ENCODE measurements around the gene RNF121. TPM values are rescaled to one million over a fixed set of nuclear protein-coding genes. Genes with fewer than 3 reads are reported as not detected.
A peak's percentile ranks its signal among the peaks of the same experiment; 100 is the strongest.

RNF121 gene
- total and polyA plus RNA-seq, 2 of the 13 experiments (the other 11 are each of a cell fraction or from before 2014, with no cell fraction given): 28.6 to 44.3 TPM

DNA sequence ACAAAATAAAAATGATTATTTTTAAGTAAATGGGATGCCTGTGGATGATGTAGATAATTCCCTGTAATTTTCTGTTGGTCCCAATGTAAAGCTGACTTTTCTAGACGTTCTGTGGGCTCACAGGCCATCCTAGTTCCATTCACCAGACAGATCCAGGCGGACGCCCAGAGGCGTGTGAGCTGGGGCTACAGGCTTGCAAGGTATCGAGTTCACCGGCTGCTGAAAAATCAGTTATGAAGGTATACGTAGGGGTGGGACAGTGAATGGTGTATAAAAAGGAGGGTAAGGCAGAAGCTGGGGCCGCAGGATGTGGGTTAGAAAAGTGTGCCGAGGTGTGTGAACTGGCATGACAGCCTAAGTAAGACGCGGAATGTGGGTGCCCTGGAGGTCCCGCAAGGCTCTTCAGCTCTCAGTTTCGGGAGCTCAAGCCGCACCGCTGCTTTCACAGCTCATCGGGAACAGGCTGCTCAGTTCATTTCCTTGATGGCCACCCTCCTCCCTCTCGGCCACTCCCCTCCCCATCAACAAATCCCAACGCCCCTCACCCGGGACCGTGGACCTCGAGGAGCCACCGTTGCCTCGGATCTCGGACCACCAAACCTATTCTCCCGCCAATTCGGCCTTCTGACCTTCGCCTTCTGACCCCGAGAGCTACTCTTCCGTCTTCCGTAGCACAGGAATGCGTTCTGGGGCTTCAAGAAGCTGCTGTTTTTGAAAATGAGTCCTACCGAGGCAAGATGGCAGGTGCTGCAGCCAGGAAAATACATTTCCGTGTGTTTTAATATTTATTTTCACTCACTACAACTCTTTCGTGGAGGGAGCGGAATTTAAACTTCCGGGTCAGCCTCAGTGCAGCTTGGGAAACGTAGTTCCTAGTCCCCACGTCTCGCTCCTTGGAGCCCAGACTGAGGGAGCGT is 768 bp upstream of the RNF121 start, which contains the start of gene XNDC1N (continued):
- TF ChIP-seq ZNF143 (CRISPR knock-in tag; IDR thresholded peaks at IDR 0.05) (peak; percentile 97), NFE2 (CRISPR knock-in tag; IDR thresholded peaks at IDR 0.05) (no peak), ZNF556 (CRISPR knock-in tag; IDR thresholded peaks at IDR 0.05; ENCODE audit: borderline replicate concordance) (0 out of 2 replicates have a peak, but pooled peaks have one; percentile 5), ZNF12 (CRISPR knock-in tag; IDR thresholded peaks at IDR 0.05) (no peak), TP53 (CRISPR knock-in tag; conservative IDR thresholded peaks at IDR 0.05) (no peak; the same call in 1 of the 2 replicates), SMARCC2 (IDR thresholded peaks at IDR 0.05) (no peak), EP300 (IDR thresholded peaks at IDR 0.05; ENCODE audit: low read depth in 2 of 2, low read length in 2 of 2) (no peak; a peak in 1 of 4 replicates), EP300 (CRISPR knock-in tag; IDR thresholded peaks at IDR 0.05; ENCODE audit: borderline replicate concordance) (no peak), KMT2A (CRISPR knock-in tag; IDR thresholded peaks at IDR 0.05) (peak; percentile 85; the same call in 1 of the 2 replicates), KAT2B (IDR thresholded peaks at IDR 0.05; ENCODE audit: borderline replicate concordance, low read depth, low read length) (no peak), ZNF776 (CRISPR knock-in tag; IDR thresholded peaks at IDR 0.05) (no peak), BCL6 (CRISPR knock-in tag; IDR thresholded peaks at IDR 0.05) (no peak), ZNF841 (CRISPR knock-in tag; IDR thresholded peaks at IDR 0.05; ENCODE audit: borderline replicate concordance) (no peak), AHR (CRISPR knock-in tag; IDR thresholded peaks at IDR 0.05) (no peak)
- TF ChIP-seq, protein P1, sequence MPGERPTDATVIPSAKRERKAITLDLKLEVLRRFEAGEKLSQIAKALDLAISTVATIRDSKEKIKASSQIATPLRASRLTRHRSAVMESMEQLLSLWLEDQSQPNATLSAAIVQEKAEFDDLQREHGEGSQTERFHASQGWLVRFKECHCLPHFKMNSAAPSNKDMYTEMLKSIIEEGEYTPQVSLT (CRISPR knock-in tag; IDR thresholded peaks at IDR 0.05; ENCODE audit: borderline replicate concordance, low read depth): no peak
- TF ChIP-seq, protein P2, sequence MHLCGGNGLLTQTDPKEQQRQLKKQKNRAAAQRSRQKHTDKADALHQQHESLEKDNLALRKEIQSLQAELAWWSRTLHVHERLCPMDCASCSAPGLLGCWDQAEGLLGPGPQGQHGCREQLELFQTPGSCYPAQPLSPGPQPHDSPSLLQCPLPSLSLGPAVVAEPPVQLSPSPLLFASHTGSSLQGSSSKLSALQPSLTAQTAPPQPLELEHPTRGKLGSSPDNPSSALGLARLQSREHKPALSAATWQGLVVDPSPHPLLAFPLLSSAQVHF (CRISPR knock-in tag; IDR thresholded peaks at IDR 0.05): no peak
- TF ChIP-seq, protein P3, sequence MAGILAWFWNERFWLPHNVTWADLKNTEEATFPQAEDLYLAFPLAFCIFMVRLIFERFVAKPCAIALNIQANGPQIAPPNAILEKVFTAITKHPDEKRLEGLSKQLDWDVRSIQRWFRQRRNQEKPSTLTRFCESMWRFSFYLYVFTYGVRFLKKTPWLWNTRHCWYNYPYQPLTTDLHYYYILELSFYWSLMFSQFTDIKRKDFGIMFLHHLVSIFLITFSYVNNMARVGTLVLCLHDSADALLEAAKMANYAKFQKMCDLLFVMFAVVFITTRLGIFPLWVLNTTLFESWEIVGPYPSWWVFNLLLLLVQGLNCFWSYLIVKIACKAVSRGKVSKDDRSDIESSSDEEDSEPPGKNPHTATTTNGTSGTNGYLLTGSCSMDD (CRISPR knock-in tag; IDR thresholded peaks at IDR 0.05): no peak
- TF ChIP-seq, protein P4, sequence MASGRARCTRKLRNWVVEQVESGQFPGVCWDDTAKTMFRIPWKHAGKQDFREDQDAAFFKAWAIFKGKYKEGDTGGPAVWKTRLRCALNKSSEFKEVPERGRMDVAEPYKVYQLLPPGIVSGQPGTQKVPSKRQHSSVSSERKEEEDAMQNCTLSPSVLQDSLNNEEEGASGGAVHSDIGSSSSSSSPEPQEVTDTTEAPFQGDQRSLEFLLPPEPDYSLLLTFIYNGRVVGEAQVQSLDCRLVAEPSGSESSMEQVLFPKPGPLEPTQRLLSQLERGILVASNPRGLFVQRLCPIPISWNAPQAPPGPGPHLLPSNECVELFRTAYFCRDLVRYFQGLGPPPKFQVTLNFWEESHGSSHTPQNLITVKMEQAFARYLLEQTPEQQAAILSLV (CRISPR knock-in tag; IDR thresholded peaks at IDR 0.05; ENCODE audit: borderline replicate concordance): 0 out of 2 replicates have a peak, but pooled peaks have one; percentile 26
- TF ChIP-seq, protein P5, sequence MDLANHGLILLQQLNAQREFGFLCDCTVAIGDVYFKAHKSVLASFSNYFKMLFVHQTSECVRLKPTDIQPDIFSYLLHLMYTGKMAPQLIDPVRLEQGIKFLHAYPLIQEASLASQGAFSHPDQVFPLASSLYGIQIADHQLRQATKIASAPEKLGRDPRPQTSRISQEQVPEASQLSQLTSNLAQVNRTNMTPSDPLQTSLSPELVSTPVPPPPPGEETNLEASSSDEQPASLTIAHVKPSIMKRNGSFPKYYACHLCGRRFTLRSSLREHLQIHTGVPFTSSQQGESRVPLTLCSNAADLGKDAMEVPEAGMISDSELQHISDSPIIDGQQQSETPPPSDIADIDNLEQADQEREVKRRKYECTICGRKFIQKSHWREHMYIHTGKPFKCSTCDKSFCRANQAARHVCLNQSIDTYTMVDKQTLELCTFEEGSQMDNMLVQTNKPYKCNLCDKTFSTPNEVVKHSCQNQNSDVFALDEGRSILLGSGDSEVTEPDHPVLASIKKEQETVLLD (CRISPR knock-in tag; IDR thresholded peaks at IDR 0.05; ENCODE audit: low read depth): 0 out of 2 replicates have a peak, but pooled peaks have one; percentile 33
- TF ChIP-seq, protein P6, sequence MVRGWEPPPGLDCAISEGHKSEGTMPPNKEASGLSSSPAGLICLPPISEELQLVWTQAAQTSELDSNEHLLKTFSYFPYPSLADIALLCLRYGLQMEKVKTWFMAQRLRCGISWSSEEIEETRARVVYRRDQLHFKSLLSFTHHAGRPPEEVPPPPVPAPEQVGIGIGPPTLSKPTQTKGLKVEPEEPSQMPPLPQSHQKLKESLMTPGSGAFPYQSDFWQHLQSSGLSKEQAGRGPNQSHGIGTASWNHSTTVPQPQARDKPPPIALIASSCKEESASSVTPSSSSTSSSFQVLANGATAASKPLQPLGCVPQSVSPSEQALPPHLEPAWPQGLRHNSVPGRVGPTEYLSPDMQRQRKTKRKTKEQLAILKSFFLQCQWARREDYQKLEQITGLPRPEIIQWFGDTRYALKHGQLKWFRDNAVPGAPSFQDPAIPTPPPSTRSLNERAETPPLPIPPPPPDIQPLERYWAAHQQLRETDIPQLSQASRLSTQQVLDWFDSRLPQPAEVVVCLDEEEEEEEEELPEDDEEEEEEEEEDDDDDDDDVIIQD (CRISPR knock-in tag; IDR thresholded peaks at IDR 0.05; ENCODE audit: low read depth): no peak
- TF ChIP-seq, protein P7, sequence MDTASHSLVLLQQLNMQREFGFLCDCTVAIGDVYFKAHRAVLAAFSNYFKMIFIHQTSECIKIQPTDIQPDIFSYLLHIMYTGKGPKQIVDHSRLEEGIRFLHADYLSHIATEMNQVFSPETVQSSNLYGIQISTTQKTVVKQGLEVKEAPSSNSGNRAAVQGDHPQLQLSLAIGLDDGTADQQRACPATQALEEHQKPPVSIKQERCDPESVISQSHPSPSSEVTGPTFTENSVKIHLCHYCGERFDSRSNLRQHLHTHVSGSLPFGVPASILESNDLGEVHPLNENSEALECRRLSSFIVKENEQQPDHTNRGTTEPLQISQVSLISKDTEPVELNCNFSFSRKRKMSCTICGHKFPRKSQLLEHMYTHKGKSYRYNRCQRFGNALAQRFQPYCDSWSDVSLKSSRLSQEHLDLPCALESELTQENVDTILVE (CRISPR knock-in tag; IDR thresholded peaks at IDR 0.05): no peak

Data from HepG2 (cell line).